NCI-H1417 treated with DMSO at 0.1 percent for 48 hours (cell line): ENCODE measurements around the gene MEIS1.

Source experiments
- DNase-seq: peaks from one replicate; lab custom pipeline; 2025; lab: John Stamatoyannopoulos, UW

The MEIS1 gene

GRCh38 chr2:66443979-66444861 lies 9.3 kb downstream of the MEIS1 start:
- DNase-seq = no peak

GRCh38 chr2:66445076-66445924 lies 10.4 kb downstream of the MEIS1 start:
- DNase-seq = no peak

DNA sequence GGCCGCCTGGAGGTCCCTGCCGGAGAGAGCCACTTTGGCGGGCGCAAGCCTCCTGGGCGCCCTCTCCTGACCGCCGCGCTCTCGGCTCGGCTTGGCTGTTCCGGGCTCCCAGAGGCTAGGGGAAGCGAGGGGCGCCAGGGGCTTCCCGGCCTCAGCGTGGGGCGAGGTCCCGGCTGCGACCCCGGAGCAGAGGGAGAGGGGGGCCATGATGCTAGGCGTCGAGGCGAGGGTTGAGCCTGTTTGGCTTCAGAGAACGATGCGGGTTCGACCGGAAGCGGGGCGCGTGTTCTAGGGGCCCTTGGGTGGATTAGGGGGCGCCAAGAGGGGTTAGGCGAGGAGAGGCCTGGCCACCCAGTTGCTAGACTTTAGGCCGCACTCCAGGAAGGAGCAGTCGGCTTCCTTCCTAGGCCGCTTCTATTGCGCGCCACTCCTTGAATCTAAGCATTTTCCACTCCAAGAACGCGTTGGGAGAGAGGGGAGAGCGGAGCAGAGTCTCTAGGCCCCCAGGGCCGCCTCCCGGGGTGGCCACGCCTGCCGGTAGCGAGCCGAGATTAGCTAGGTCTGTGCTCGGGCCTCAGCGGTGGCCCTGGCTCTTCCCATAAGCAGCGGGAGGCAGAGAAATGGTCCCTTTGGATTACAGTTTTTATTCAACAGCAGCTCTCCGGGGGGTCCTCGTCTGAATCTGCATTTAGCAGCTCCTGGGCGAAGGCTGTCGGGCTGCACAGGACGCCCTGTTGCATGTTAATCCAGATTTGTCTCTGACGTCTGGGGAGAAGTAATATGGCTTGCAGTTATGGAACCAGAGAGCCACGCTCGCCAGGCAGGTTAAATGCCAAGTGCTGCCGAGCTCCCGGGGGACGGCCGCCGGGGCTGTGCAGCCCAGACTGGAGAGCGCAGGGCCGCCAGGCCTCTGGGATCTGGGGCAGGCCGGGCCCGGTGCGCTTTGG lies 11.3 kb downstream of the MEIS1 start:
- no peak for DNase-seq

DNA sequence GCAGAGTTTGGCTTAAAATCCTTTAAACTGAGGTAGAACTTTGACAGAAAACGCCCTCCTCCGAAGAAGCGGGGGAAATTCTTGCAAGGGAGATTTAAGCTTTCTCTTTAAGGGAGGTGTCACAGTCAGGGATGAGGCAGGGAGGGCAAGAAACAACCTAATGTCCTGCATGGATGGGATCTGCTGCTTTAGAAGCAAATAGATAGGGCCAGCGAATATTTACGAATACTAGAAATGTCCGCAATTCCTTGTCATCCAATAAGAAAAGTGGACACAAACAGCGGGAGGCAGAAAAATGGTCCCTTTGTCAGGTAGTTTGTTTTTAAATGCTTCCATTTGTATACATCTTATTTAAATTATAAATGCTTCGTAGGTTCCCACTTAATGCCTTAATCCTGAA lies 12.0 kb downstream of the MEIS1 start:
- no peak for DNase-seq

GRCh38 chr2:66447677-66448076 lies 12.8 kb downstream of the MEIS1 start:
- no peak for DNase-seq

- DNase-seq = no peak
Measured at GRCh38 chr2:66448136-66448991, 13.4 kb downstream of the MEIS1 start.

GRCh38 chr2:66452214-66452613 lies 17.3 kb downstream of the MEIS1 start:
- no peak for DNase-seq

GRCh38 chr2:66452917-66453316 lies 18.0 kb downstream of the MEIS1 start:
- no peak for DNase-seq

GRCh38 chr2:66455490-66455889 lies 20.6 kb downstream of the MEIS1 start:
- DNase-seq = no peak

DNA sequence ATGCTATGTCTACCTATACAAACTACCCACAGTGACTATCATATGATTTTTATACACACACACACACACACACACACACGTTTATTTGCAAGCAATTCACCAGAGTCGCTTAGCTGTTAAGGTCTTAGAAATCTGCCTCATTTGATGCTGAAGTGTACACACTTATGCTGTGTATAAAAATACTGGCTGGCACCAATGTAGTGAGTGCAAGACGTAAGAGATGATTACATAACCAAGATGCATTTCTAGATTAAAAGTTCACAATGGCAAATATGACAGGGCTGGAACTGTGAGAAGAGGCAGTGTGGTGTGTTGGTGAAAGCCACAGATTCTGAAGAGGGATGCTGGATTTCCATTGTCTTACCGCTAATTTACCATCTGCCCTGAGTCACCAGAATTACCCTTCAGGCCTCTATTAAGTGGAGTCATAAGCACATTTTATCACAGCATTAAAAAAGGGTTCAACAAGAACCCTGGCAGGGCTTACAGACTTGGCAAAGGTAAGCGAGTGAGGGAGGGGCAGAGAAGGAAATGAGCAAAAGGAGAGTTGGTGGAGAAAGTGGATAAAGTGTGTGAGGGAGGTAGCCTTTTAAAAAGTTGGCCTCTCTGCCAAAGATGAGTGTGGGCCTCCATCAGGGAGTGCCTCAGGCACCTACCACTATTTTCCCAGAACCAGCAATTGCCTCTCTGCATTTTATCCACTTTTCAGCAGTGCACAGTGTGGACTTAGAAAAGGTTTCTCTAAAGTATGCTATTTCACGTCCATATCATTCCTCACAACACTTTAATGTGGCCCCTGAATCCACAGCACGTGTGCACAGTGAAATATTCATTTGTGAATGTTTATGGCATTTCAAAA lies 21.5 kb downstream of the MEIS1 start:
- DNase-seq = no peak

DNA sequence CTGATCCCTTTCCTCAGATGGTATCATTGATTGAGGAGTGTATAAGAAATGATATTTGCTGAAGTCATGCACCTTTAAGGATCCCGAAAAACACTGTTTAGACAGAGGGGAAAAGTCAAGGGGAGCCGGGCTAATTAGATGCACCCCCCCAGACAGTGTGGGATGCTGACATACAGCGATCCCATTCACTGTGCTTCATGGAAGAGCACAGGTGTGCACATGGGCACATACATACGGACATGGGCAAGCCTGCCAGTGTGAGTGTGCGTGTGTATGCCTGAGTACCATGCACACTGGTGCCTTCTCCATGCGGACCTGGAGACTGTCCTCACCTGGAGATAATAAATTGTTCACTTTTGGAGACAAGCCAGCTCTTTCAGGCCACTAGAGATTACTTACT lies 22.6 kb downstream of the MEIS1 start:
- no peak for DNase-seq

DNA sequence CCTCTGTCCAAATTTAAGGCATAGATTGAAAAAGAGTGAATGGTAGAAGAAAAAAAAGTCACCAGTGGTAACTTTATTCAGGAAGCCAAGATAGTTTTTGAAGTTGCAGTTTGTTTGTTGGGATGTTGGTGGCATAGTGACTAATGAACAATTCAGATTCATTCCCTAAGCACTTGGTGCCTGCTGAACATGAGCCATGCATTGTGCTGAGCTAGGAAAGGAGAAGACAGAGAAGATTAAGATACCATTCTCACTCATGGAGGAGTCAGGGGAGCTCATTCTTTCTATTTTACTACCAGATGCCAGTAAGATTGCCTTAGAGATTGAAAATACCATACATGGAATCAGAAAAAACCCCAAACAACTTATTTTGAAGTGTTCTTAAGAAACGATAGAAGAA lies 25.1 kb downstream of the MEIS1 start:
- DNase-seq = no peak

DNA sequence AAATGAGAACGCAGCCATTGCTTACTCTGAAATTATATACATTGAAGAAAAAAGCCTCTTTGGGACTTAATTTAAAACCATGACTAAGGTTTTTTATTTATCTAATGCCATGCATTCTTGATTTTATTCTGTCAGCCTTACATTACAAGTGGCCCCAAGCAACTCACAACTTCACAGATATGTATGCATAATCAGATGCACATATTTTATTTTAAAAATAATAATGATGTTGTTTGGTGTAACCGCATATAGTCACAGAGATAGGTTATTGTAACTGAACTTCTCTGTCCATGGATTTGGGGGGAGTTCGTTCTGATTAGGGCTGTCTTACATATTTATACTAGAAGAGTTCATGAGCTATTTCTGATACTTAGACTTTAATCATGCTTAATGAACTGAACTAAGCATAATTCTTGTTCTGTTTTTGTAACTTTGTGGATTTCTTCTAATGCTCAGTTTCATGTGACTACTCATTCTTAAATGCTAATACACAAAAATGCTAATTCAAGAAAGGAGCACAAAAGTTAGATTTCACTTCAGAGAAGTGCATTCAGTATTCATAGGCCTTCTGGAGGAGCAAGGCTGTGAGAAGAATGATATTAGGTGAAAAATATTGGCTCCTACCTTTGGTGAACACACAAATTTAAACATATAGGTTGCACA lies 26.2 kb downstream of the MEIS1 start:
- no peak for DNase-seq

- DNase-seq = no peak
Measured at GRCh38 chr2:66461664-66462500, 27.0 kb downstream of the MEIS1 start.

- no peak for DNase-seq
Measured at GRCh38 chr2:66462501-66462825, 27.5 kb downstream of the MEIS1 start.

DNA sequence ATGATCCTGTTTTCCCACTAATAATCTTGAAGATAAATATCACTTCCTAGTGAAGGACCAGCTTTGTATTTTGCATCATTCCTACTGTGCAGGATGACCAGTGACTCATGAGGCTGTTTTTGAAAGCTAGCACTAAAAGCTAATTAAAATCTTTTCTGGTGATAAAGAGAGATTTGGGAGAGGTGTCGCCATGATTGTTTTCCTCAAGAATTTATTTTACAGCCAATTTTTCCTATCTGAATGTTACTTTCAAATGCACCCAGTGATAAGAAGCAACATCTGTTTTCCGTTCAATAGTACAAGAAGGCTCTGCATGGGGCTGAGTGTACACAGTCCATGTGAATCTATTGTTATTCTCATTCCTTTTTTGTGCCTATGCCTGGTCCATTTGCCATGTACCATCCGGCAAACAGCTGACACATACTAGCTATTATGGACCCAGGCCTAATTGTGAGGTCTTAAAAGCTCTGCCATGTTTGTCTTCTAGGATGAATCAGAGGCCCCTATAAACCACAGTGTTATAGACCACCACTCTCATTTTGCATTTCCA lies 28.4 kb downstream of the MEIS1 start:
- no peak for DNase-seq

DNA sequence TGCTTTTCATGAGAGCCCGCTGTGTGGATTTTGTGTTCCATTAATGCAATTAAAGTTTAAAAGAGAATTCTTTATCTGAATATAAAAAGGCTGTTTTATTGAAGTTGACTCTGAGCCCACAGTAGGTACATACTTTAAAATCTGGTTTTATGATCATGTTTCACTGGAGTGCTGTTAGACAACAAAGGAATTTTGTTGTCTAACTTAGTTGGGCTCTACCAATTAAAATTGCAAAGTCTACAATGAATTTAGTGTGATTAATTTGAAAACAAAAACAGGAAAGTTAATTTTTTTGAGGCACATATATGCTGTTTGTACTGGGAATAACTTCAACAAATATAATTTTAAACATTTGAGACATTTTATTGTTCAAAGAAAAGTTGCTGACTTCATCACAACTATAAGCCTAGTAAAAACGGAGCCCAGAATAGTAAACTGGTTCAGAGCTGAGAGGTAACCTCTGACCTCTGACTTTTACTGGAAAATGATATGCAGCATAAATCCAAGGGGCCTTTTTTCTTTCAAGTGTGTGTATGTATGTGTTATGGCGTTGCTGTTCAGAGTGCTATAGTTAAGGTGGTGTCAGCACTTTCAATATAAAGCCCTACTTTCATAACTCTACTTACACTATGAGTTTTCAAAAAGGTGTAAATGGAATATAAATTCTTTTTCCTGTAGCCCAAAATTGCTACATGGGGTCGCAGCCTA lies 30.2 kb downstream of the MEIS1 start:
- no peak for DNase-seq

- DNase-seq = no peak
Measured at GRCh38 chr2:66466433-66466832, 31.5 kb downstream of the MEIS1 start.
